DMS153 treated with DMSO at 0.1 percent for 48 hours (cell line): Measurements from ENCODE around the gene COX6A2.
"Not testable (repeated sequence)": the region's sequence is repeated elsewhere in the genome, so short reads cannot be mapped to it uniquely, and the experiment has no call there.

Experiments used
- DNase-seq: peaks from one replicate; lab custom pipeline; 2025; ENCODE audit not compliant: unreplicated experiment; lab: John Stamatoyannopoulos, UW

COX6A2 gene

GRCh38 chr16:31461921-31462804, 34.0 kb upstream of the COX6A2 start:
- DNase-seq = no peak

GRCh38 chr16:31461201-31461920, 33.2 kb upstream of the COX6A2 start:
- DNase-seq = no peak

GRCh38 chr16:31460582-31461002, 32.4 kb upstream of the COX6A2 start:
- DNase-seq = peak; percentile 31

GRCh38 chr16:31459687-31460581, 31.8 kb upstream of the COX6A2 start:
- peak; percentile 98 for DNase-seq

- DNase-seq = peak; percentile 85
Measured at GRCh38 chr16:31458844-31459686, 30.9 kb upstream of the COX6A2 start, which contains the start of gene ARMC5. TSS of gene ARMC5 (plus strand) at chr16:31459501. CDS start at chr16:31459525, 24 bp downstream.

- no peak for DNase-seq
Measured at GRCh38 chr16:31458073-31458843, 30.1 kb upstream of the COX6A2 start.

- DNase-seq = no peak
Measured at GRCh38 chr16:31456988-31457360, 28.8 kb upstream of the COX6A2 start.

GRCh38 chr16:31455601-31456314, 27.6 kb upstream of the COX6A2 start:
- no peak for DNase-seq

GRCh38 chr16:31453255-31454204, 25.4 kb upstream of the COX6A2 start:
- DNase-seq = no peak

GRCh38 chr16:31452631-31453106, 24.5 kb upstream of the COX6A2 start:
- no peak for DNase-seq

- peak; percentile 16 for DNase-seq
Measured at GRCh38 chr16:31451681-31452351, 23.7 kb upstream of the COX6A2 start.

GRCh38 chr16:31451201-31451600, 23.0 kb upstream of the COX6A2 start:
- no peak for DNase-seq

GRCh38 chr16:31445931-31446330, 17.8 kb upstream of the COX6A2 start:
- DNase-seq = not testable (repeated sequence)

- no peak for DNase-seq
Measured at GRCh38 chr16:31441956-31442355, 13.8 kb upstream of the COX6A2 start.

- no peak for DNase-seq
Measured at GRCh38 chr16:31440516-31441184, 12.5 kb upstream of the COX6A2 start.

GRCh38 chr16:31439519-31439918, 11.4 kb upstream of the COX6A2 start:
- no peak for DNase-seq
